GM12875 (cell line): ENCODE measurements around the gene ETV6.
"Not testable (repeated sequence)": the region's sequence is repeated elsewhere in the genome, so short reads cannot be mapped to it uniquely, and the experiment has no call there.

Experiments
- H3K4me3 ChIP-seq: one replicate; pipeline ENCODE4 v1.5.1; 2011; ENCODE audit warnings: low read depth, low read length, control low read depth
- TF ChIP-seq, protein P1 (sequence below): IDR thresholded peaks from 2 replicates; pipeline ENCODE4 v1.5.1; 2011; ENCODE audit warnings: low read depth, mild to moderate bottlenecking, control low read depth, inconsistent platforms, low read length, moderate library complexity, borderline replicate concordance; ENCODE audit not compliant: insufficient read depth

The ETV6 gene

DNA sequence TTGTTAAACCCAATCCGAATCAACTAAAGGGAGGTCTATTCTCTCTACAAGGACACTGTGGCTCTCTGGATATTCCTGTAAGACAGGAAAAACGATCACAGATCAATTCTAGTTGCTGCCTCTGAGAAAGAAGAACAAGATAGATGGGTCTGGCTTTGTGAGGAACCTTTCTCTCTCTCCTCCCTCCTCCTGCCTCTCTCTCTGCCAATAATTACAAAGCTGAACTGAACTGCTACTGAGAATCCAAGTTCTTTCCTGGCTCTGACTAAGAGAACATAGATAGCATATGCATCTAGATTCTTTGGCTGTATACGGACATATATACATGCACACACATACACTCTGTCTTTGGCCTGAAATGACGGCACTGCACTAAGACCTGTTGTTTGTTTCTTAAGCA, 27.6 kb downstream of the ETV6 start:
- no peak overlapping the region for H3K4me3 ChIP-seq
- TF ChIP-seq, protein P1, sequence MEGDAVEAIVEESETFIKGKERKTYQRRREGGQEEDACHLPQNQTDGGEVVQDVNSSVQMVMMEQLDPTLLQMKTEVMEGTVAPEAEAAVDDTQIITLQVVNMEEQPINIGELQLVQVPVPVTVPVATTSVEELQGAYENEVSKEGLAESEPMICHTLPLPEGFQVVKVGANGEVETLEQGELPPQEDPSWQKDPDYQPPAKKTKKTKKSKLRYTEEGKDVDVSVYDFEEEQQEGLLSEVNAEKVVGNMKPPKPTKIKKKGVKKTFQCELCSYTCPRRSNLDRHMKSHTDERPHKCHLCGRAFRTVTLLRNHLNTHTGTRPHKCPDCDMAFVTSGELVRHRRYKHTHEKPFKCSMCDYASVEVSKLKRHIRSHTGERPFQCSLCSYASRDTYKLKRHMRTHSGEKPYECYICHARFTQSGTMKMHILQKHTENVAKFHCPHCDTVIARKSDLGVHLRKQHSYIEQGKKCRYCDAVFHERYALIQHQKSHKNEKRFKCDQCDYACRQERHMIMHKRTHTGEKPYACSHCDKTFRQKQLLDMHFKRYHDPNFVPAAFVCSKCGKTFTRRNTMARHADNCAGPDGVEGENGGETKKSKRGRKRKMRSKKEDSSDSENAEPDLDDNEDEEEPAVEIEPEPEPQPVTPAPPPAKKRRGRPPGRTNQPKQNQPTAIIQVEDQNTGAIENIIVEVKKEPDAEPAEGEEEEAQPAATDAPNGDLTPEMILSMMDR: no peak

DNA sequence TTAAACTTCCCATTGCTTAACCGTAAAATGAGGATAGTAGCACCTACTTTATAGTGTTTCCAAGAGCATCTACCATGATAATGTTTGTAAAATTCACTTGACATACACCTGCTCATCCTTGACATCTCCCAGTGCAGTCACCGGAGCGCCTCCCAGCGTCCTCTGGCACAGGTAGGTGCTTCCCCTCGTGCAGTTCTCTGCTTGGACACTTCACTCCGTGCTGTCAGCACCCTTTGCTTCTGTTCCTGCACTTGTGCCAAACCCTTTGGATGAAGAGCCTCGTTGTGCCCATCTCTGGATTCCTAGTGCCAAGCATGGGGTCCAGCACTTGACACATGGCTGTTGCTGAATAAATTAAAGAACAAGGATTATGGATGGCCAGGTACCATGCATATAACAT, 28.3 kb downstream of the ETV6 start:
- TF ChIP-seq, protein P1: no peak
- no peak overlapping the region for H3K4me3 ChIP-seq

DNA sequence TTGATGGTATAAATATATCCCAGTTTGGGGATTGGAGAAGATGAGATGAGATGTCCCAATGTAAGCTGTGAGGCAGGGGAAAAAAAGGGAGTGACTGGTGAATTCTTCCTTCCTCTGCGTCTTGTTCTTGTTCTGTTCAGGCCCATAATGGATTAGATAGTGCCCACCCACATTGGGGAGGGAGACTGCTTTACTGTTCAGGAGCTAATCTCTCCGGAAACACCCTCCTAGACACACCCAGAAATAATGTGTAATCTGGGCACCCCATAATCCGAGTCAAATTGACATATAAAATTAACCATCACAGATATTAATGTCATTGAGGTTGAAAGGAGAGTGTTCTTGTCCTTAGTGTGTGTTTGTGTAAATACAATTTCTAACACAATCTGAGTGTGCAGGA, 29.3 kb downstream of the ETV6 start:
- H3K4me3 ChIP-seq: no peak overlapping the region
- TF ChIP-seq, protein P1: no peak

DNA sequence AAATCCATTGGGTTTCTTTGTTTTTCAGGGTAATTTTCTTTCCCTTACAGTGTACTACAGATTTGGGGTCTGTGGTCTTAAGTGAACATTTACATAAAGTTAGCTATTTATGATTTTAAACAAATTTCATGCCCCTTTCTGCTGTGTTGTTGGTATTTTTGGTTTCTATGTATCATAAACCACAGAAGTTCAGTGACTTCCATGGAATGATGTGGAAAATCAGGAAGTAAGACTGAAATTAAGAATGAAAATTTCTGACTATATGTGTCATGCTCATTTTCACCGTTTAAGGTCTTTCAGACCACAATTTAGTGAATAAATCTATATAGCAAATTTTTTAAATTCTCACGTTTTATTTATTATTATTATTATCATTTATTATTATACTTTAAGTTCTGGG, 31.7 kb downstream of the ETV6 start:
- TF ChIP-seq, protein P1: no peak
- no peak overlapping the region for H3K4me3 ChIP-seq

DNA sequence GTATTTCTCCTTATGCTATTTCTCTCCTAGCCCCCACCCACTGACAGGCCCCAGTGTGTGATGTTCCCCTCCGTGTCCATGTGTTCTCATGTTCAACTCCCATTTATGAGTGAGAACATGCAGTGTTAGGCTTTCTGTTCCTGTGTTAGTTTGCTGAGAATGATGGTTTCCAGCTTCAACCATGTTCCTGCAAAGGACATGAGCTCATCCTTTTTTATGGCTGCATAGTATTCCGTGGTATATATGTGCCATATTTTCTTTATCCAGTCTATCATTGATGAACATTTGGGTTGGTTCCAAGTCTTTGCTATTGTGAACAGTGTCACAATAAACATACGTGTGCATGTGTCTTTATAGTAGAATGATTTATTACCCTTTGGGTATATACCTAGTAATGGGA, 32.2 kb downstream of the ETV6 start:
- not testable (repeated sequence) for H3K4me3 ChIP-seq

DNA sequence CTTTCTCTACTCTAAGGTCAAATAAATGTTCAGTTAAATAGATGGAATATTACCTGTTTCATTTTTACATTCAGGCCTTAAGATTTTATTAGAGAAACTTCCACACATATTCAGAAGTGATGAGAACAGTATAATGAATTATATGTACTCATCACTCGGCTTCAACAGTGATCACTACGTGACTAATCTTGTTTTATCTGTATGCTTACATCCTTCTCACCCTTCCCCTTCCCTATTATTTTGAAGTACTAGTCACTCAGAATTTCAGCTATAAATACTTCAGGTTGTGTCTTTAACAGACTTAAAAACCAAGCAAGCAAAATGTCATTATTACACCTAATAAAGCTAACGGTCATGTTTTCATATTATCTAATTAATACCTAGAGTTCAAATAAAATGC, 34.9 kb downstream of the ETV6 start:
- TF ChIP-seq, protein P1: no peak
- no peak overlapping the region for H3K4me3 ChIP-seq

DNA sequence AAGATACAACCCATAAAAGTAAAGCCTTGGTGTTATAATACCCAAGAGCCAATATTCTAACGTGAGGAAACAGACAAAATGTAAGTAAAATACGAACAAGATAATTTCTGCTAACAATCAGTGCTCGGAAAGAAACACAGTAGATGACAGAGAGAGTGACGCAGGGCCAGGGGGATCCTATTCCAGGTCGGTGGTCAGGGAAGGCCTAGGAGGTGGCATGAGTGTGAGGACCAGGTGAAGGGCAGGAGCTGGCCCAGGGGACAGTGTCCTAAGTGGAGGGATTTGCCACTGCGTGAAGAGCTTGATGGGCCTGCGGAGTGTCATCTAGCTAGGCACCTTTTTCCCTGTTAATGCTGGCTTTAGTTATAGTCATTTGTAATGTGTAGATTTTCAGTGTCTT, 35.3 kb downstream of the ETV6 start:
- no peak overlapping the region for H3K4me3 ChIP-seq
- TF ChIP-seq, protein P1: no peak

DNA sequence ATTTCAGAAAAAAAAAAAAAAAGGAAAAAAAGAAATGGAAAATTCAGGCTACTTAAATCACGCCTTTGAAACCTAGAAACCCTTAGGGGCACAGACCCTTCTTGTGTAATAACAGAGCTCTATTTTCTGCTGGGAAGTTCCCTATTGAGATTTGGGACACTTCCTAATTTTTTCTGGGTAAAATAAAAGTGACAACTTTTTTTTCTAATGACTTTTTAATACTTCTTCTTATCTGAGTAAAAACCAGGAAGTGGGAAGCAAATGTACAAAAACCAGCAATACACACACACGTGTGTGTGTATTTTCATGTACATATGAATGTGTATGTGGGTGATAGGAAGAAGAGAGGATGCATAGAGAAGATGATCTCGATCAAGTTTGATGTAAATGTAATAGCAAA, 35.8 kb downstream of the ETV6 start:
- TF ChIP-seq, protein P1: no peak
- no peak overlapping the region for H3K4me3 ChIP-seq
